Panc1 (cell line): ENCODE data around the gene FIBP.

Source experiments
- POLR2AphosphoS5 ChIP-seq: IDR thresholded peaks from 2 replicates; pipeline ENCODE4 v1.6.1; 2012; ENCODE audit warnings: mild to moderate bottlenecking, low read depth, low read length, moderate library complexity
- TF ChIP-seq, protein P1 (sequence below): fragments of 450-650 bp; IDR thresholded peaks from 2 replicates; pipeline ENCODE4 v1.5.1; 2017; ENCODE audit warnings: mild to moderate bottlenecking

DNA sequence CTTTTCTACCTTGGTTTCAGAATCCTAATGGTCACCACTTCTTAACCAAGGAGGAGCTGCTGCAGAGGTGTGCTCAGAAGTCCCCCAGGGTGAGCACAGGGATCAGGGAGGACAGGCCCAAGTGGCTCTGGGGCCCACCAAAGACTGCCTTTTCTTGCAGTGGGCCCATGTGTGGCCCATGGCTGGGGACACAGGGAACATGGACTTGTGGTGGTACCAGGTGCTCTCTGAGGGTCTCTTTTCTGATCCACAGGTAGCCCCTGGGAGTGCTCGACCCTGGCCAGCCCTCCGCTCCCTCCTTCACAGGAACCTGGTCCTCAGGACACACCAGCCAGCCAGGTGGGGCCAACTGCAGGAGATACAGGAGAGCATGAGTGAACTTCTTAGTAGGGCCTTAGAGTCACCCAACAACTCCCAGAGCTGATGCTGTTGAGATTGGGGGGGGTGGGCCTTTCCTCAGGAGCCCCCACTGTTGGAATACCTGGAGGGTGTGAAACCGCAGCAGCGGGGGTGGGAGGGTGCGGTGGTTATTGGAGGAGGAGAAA lies 26.0 kb downstream of the FIBP start:
- TF ChIP-seq, protein P1, sequence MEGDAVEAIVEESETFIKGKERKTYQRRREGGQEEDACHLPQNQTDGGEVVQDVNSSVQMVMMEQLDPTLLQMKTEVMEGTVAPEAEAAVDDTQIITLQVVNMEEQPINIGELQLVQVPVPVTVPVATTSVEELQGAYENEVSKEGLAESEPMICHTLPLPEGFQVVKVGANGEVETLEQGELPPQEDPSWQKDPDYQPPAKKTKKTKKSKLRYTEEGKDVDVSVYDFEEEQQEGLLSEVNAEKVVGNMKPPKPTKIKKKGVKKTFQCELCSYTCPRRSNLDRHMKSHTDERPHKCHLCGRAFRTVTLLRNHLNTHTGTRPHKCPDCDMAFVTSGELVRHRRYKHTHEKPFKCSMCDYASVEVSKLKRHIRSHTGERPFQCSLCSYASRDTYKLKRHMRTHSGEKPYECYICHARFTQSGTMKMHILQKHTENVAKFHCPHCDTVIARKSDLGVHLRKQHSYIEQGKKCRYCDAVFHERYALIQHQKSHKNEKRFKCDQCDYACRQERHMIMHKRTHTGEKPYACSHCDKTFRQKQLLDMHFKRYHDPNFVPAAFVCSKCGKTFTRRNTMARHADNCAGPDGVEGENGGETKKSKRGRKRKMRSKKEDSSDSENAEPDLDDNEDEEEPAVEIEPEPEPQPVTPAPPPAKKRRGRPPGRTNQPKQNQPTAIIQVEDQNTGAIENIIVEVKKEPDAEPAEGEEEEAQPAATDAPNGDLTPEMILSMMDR: no peak
- no peak for TF ChIP-seq POLR2AphosphoS5
